Measurements from ENCODE around the gene DDX56.

DNA sequence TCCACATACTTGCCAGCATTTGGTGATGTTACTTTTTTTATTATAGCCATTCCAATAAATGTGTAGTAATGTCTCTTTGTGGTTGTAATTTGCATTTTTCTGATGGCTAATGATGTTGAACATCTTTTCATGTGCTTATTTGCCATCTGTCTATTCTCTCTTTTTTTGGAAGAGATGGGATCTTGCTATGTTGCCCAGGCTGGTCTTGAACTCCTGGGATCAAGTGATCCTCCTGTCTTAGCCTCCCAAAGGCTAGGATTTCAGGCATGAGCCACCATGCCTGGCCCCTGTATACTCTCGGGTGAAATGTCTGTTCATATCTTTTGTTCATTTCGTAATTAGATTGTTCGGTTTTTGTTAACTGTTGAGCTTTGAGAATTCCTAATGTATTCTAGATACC lies 36.1 kb upstream of the DDX56 start:
- TF ChIP-seq RBM22 (optimal IDR thresholded peaks at IDR 0.05; ENCODE audit: low read length) (no peak), ZBTB1 (CRISPR knock-in tag; IDR thresholded peaks at IDR 0.05; ENCODE audit: borderline replicate concordance) (no peak), GPN1 (CRISPR knock-in tag; IDR thresholded peaks at IDR 0.05; ENCODE audit: borderline replicate concordance) (no peak), KAT7 (CRISPR knock-in tag; IDR thresholded peaks at IDR 0.05; ENCODE audit: borderline replicate concordance) (no peak)
- TF ChIP-seq, protein P1, sequence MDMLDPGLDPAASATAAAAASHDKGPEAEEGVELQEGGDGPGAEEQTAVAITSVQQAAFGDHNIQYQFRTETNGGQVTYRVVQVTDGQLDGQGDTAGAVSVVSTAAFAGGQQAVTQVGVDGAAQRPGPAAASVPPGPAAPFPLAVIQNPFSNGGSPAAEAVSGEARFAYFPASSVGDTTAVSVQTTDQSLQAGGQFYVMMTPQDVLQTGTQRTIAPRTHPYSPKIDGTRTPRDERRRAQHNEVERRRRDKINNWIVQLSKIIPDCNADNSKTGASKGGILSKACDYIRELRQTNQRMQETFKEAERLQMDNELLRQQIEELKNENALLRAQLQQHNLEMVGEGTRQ (IDR thresholded peaks at IDR 0.05; ENCODE audit: low read depth, low read length) = no peak
- TF ChIP-seq, protein P1 (CRISPR knock-in tag; IDR thresholded peaks at IDR 0.05; ENCODE audit: borderline replicate concordance) = no peak

All from HepG2 (cell line).